Activated gamma-delta T cell treated with Interleukin-2 at 50 U/mL for 16 hours (primary cell): Measurements from ENCODE around the gene PARVG.

Experiments used
- DNase-seq: peaks from one replicate; pipeline ENCODE4 v3.0.0-alpha.2; 2020

PARVG gene

DNA sequence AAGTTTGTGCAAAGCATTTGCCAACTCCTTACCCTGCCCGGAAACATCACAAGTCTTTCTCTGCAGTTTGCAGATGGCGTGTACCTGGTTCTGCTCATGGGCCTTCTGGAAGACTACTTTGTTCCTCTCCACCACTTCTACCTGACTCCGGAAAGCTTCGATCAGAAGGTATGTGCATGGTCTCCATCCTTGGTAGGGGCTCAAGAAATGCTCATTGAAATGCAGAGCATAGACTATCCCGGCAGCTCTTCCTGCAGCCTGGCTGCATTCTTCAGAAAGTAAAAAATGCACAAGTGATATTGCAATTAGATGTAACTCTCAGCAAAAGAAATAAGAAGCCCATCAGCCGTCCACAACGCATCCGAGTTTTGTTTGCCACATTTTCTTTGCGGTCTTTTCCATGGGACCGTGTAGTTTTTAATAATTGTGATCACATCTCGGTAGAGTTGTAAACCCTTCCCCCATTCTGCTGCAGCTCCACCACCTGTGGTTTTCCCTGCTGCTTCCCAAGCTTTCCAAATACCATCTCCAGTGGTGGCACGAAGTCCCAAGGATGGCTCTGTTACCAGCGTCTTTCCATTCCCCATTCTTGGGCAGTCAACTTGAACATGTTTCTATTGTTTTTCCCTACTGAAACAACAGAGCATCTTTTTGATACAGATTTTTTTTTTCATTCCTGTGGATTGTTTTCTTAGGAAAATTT lies 22.7 kb upstream of the PARVG start:
- no peak for DNase-seq

DNA sequence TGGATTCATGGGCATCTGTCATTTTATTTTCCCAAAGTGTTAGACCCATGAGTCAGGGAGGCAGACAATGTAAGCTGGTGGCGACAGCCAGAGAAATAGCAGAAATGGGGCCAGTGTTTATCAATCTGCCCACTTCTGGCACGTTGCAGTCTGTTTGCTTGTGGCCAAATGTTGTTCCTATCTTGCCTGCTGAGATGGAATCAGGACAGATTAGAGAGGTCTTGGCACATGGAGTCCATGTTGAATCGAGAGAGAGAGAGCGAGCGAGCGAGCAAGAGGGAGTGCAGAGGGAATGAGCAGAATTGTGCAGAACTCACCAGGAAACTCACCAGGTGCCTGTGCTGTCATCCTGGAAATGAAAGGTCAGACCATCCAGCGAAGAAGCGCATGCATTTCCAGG lies 21.9 kb upstream of the PARVG start:
- DNase-seq, result no peak

DNA sequence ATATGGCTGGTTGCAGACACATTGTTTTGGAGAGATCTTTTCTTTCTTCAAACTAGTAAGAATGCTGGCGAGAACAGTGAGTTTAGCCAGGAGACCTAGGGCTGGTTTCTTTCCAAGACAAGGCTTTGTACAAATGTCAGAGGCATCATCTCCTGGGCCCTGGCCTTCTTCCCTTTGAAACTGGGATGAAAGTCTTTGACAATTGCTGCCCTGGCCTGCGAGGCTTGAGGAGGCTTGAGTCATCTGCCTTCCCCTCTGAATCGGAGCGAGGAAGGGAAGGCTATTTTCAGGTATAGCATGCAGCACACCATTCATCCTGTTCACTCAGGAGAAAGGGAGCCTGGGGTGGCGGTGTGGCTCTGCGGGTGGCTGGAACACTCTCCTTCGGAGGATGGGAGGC lies 21.5 kb upstream of the PARVG start:
- no peak for DNase-seq

DNA sequence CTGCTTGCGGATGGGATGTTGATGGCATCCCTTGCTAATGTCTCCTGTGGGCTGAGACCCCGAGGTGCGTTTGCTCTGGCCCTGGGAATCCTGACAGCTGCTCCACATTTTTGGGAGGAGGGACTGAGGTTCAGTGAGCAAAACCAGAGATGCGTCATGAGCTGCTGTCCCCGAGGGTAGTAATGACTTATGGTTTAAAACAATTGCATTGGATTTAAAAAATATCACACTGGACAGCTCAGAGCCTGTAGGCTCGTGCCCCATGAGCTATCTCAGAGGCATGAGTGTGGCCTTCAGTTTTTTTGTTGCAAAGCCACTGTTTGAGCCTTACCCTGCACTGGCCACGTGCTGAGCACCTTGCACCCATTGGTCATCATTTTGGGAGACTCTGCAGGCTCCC lies 20.9 kb upstream of the PARVG start:
- no peak for DNase-seq

DNA sequence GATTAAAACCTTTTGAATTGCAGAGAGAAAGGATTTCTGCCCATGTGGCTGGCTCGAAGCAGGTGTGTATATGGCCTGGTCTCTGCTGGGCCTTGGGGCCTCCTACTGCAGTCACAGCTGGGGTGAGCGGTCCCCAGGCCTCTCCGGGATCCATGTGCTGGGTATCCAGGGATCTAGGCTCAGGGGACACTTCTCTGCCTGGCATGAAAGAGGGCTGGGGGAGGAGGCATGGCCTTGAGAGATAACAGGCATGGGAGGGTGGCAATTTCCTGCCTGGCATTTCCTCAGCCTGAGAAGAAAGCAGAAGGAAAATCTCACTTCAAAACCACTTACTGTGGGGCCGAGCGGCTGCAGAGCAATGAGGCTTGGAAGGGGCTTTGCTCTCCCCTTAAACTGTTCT lies 20.3 kb upstream of the PARVG start:
- no peak for DNase-seq

DNA sequence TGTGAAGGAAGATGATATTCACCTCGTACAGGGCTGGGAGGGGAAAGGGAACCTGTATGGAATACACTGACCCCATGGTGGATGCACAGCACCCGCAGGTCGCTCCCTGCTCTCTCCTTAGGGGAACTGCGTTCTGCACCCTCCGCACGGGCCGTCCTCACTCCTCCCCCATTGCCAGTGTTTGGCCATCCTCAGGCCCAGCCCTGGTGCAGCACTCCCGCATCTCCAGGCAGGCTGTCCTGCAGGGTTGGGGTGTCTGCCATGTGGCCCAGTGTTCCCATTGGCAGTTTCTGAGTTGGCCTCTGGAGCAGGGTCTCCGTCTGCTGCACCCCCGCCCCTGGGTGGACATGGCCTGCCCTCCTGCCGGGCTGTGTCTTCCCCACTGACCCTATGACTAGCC lies 19.1 kb upstream of the PARVG start:
- DNase-seq, result no peak

DNA sequence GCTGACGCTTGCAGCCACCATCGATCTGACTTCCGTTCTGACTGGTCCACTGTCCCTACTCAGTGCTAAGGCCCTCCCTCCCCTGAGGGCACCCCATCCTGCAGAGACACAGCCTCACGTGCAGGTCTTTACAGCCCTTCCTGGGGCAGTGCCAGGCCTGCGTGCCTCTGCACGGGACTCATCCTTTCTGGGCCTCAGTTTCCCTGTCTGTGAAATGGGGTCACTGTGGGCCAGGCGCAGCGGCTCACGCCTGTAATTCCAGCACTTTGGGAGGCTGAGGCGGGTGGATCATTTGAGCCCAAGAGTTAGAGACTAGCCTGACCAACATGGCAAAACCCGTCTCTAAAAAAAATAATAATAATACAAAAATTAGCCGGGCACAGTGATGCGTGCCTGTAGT lies 17.8 kb upstream of the PARVG start:
- no peak for DNase-seq

DNA sequence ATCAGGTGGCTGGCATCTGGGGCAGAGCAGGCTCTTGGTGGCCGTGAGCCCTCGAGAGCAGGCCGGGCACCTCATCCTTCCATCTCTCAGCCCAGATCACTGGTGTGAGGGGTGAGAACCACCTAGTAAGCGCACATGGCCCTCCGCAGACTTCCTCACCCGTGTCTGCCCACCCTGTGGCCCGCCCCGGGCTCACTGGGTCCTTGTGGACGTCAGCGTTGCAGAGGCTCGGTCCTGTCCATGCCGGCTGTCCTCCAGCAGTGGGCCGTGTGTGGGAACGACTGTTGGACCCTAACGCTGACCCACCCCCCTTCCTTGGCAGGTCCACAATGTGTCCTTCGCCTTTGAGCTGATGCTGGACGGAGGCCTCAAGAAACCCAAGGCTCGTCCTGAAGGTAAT lies 17.2 kb upstream of the PARVG start:
- no peak for DNase-seq

DNA sequence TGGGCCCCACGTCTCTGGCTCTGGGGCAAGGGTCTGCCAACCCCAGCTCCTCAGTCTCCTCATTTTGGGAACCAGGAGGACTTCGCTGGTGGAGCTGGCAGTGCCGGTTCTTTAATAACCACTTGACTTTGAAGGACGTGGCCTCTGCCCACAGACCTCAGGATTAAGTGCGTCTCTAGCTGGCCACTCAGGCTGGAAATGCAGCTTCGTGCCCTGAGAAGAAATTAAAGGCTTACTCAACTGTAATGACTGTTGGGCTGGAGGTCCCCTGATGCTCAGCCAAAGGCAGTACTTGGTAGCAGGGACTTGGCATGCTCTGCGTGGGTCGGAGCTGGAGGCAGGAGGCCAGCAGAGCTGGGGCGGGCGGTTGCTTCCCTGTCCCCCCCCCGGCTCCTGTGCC lies 16.7 kb upstream of the PARVG start:
- DNase-seq, result no peak

DNA sequence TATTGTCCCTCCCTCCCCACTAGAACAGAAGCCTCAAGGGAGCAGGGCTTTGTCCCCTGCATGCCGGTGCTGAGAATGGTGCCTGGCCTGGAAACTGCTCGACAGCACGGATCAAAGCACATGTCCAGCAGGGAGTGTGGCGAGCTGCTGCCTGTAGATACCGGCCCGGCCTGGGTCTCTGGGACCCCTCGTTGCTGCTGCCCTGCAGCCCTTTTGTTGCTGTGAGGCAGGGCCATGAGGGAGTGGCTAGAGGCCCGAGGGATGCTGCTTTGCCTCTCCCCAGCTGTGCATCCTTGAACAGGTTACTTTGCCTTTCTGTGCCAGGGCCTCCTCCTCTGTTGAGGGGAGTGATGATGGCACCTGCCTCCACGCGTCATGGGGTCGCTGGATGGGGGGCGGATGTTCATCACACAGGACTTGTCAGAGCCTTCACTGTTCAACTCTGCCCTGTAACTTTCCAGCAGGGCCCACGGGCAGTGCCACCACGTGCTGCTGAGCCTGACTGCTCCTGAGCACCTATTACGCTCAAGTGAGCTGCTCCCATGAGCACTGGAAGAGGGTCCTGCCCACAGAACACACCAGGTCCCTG lies 15.3 kb upstream of the PARVG start:
- no peak for DNase-seq

DNA sequence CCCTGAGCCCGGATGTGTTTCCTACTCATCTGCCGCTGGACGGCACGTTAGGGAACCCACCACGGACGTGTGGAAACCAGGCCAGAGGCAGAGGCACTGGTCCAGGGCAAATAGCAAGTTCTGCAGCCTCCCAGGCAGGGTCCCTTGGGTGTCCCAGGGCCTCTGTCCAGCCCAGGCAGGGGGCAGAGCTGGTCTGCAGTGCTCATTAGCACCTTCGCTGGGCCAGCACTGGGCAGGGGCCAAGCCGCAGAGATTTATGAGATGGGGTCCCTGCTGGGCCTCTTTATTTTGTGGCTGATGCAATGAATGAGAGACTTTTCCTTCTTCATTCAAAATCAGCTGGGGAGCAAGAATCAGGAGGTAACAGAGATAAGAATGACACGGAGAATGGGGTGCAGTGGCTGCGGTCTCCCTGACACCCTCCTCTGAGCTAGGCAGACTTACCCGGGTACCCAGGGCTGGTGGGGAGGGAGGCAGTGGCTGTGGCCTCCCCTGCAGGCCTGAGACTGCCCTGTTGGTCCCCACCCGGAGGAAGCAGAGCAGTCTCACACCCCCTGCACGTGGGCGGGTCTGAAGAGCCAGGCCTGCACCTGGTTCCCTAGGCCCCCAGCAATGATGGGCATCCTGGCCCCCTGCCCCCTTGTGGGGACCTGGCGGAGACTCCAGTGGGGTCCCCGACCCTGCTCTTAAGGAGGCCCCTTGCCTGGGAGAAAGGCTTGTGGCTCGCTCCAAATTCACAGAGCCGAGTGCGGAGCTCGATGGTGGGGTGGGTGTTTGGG lies 14.0 kb upstream of the PARVG start:
- DNase-seq, result no peak

DNA sequence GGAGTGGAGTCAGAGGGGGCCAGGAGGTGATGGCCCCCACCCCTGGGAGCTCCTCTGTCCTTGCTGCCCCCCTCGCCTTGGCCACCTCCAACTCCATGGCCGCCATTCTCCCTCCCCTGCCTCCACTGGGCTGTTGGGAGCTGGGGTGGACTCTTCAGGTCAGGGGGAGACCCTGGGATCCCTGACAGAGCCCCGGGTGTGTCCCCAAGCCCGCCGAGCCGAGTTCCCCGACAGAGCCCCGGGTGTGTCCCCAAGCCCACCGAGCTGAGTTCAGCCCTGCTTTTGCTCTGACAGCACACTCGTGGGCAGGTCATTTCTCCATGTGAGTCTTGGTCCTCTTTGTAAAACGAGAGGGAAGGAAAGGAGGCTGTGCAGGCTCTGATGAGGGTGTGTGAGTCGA lies 13.2 kb upstream of the PARVG start:
- DNase-seq, result no peak

DNA sequence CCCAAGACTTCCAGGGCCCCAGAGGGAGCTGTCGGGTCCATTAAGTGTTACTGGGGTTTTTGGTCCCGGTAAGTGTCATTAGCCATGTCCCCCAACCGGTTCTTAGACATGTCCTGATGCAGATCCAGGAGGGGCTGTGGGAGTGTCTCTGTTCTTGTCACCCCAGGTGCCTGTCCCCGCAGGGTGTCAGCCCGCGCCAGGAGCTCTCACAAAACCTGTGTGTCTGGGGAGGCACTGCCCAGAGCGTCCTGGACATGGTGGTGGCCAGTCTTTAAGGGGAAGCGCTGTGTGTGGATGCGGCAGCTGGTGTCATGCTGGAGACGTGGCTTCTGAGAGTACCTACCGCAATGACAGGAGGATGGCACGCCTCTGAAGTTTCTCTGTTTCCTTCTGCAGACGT lies 12.5 kb upstream of the PARVG start:
- no peak for DNase-seq

DNA sequence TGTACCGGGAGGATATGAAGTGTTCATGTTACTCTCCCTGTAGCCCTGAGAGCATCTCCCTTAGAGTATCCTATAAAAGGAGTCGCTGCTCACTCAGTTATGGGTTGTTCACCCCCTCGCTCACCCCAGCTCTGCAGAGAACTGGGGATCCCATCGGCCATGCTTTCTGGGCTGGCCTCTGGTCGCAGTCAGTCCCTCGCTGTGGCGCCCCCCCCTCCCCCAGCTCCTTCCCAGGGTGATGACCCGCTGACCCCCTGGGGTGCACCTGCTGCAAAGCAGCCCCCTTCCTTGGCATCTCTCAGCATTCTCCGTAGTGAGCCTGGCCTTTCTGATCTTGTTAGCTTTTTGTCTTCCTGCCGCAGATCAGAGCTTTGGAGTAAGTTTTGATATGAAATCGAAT lies 10.3 kb upstream of the PARVG start:
- no peak for DNase-seq

DNA sequence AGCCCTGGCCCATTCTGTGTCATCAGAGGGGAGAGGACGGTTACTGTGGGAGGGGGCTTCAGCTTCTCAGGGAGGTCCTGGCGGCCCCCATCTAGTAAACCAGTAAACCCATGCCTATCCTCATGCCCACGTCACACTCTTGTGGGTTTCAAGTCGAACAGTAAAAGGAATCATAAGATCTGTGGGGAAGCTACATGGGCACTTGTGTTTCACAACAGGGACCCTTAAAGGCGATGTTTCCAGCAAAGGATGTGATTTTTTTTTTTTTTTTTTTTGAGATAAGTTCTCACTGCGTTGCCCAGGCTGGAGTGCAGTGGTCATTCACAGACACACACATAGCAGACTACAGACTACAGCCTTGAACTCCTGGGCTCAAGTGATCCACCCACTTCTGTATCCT lies 9.2 kb upstream of the PARVG start:
- no peak for DNase-seq

DNA sequence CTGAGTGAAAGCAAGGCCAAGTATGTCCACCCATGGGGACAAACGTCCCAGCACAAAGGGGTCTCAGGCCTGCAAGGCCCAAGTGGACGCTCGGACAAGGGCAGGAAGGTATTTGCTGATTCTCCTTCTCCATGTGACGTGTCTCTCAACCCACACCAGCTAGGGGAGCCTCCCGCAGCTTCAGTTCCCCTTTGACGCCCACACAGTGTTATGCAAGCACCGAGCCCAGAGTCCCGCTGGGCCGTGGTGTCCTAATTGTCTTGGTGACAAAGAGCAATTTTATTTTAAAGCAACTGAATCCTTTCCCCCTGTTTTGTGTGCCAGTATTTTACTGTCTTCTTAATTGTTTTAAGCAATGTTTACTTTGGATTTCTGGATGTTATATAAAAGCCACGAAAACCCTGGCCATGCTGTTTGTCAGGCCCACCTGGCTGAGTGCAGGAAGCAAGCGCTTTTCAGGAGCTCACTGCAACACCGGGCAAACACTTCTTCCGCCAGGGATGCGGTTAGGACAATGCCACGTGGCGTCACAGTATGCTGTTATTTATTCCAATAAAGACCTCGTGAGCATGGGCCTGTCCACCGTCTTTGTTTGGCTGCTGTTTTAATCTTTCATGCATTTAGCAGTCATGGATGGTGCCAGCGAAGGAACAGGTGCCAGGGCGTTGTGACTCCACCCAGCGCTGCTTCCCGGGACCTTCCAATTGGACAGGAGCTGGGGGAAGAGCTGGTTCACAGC lies 8.2 kb upstream of the PARVG start:
- no peak for DNase-seq

DNA sequence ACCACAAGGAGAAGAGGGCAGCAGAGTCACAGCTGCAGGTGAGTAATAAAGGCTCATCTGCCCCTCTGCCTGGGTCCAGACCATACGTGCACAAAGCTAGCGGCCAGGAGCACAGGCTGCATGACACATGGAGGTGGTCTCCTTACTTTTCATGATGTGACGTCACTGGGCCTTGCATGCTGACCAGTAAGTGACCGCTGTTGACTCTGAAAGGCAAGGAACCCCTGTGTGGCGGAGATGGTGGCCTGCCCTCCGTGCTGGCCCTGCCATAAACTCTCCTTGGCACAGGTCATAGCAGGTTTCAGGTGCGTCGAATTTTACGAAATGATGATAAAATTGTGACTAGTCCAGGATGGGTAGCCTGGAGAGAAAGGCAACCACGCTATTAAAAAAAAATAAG lies 7.6 kb upstream of the PARVG start:
- no peak for DNase-seq

DNA sequence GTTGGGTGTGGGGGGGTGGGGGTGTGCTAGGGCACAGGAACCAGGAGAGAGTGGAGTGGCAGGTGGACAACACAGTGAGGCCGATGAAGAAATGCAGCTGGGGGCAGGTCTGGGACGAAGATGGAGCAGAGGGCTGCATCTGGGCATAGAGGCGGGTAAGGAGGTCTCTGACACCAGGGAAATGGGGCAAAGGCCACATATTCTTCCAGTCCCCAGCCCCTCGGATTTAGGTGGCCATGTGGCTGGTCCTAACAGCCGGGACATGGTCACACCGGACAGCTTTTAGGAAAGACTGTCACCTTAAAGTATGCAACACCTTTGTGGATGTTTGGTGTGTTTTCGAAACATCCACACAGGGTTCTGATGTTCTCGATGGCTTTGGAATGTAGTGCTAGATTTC lies 5.0 kb upstream of the PARVG start:
- no peak for DNase-seq

DNA sequence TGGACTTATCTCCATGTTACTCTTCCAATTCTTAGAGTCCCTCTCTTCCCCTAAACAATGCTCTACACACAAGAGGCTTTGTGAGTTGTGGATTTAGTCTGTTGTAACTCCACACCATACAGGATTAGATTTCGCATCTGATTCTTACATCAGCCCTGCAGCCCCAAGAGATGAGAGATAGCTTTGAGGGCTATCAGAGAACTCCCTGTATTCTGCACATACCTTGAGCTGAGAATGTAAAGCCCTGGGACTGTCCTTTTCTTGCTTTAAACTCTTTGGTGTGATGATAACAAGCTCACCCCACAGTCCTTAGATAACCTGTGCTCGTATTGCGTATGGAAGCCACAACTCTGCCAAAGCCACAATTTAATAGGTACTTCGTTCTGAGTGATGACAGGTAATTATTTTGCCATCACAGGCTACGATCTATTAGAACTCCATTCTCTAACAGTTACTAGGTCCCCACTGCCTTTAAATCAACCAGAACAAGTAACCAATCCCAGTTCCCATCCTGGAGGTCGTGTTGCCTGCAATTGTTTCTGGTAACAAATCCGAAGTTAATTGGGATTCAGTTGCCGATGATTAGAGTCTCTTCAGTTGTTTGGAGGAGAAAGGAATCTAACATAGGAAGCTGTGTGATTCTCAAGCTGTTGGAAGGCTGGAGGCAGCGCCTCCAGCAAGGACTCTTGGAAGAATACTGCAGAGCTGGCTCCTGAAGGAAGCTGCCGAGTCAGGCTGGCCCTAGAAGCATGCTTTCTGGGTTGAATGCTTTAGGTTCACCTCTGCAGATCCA lies 1.3 kb upstream of the PARVG start:
- DNase-seq, result no peak

DNA sequence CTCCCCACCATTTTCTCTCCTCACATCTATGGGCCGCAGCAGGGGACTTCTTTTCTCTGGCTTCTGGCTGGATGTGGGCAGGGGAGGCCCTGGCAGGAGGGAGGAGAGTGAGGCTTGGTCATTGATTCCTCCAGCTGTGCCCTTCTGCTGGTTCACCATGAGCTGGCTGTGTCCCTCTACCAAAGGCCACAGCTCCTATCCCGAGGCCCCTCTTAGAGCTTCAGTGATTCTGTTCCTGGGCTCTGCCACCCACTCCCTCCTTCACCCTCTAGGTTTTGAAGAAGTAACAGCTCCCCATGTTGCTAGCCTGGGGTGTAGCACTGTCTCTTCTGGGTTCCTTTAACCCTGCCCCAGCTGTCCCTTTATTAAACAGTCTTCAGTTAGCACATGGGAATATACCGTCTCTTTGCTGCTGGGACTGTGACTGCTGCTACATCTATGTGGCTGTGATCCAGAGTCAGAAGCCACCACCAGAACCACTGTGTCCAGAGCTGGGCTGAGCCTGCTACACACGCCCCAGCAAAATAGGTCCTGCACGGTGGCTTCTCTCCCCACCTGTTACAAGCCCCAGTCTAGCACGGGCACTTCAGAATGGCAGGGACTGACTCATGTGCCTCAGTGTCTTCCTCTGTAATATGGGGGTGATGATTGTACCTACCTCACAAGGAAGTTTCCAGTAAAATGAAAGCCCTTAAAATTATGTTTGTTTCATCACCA lies 578 bp upstream of the PARVG start:
- DNase-seq, result no peak

DNA sequence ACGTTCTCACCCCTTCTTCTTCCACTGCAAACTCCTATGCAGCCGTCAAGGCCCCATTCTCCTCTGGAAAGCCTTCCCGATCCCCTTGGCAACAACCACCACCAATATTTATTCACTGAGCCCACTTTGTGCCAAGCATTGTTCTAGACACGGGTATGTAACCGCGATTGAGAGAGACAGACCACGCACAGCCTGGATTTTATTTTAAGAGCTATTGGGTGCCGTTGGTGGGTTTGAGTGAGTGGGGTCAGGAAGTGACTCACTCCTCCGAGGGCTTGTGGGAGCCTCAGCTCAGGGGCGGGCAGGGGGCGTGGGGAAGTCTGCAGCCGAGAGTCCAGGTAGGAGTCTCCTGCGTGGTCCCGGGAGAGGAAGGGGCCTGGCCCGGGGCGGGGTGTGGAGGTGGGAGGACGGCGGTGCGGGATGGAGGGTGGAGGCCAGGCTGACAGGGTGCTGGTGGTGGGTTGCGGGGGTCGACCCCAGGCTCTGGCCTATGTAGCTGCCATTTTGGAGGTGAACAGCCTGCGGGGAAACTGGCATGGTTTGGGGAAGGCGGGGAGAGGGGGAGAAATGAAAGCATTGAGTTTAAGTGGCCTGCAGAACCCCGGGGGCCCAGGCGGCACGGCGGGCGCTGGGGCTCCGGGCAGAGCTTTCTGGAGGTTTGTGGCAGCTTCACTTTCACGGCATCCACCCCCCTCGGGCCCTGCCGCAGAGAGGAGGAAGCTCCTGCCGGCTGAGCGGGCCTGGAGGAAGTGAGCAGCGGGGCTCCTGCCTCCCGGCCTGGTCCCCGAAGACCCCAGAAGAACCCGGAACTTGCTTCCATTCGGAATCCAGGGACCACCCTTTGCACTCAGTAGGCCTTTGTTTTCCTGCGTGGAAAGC lies 547 bp downstream of the PARVG start:
- peak; percentile 72 for DNase-seq
